Activated naive CD8-positive, alpha-beta T cell treated with anti-CD3 and anti-CD28 coated beads, Interleukin-2, amount 50 U/mL, for 16 hours (primary cell): ENCODE results near the gene RNF227.

ENCODE experiments used
- DNase-seq: peaks from one replicate; pipeline ENCODE4 v3.0.0-alpha.2; 2020; ENCODE audit warnings: low read depth, low spot score

RNF227 gene

DNA sequence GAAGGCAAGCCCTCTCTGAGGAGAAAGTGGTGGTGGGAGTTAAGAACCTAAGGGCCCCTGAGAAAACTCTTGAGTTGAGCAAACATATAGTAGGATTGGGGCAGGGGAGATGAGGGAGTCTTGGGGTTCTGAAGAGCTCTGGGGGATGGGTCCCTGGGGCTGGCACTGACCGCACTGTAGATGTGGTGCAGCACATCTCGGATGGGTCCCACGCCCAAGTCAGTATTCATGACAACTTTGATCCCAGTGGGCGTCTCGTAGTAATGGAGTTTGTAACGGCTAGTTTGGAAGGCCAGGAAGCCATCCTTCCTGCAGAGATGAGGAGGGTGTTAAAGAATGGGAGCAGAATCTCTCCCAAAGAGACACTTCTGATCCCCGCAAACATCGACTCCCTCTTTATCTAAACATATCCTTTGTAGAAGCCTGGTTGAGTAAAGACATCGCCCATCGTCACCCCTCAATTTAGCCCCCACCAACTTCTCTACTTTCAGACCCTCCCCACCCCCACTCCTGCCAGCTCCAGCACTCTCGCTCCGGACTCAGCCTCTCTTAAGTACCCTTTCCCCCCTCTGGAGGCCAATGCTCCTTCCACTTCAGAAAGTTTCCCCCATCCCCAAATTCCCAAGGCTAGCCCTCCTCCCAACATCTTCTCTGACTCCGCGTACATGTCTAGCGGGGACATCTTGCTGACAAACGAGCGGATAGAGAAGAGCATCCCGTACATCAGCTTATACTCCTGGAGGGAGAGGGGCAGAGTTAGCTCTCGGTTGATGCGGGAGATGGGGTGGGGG lies 14.9 kb upstream of the RNF227 start:
- no peak for DNase-seq

DNA sequence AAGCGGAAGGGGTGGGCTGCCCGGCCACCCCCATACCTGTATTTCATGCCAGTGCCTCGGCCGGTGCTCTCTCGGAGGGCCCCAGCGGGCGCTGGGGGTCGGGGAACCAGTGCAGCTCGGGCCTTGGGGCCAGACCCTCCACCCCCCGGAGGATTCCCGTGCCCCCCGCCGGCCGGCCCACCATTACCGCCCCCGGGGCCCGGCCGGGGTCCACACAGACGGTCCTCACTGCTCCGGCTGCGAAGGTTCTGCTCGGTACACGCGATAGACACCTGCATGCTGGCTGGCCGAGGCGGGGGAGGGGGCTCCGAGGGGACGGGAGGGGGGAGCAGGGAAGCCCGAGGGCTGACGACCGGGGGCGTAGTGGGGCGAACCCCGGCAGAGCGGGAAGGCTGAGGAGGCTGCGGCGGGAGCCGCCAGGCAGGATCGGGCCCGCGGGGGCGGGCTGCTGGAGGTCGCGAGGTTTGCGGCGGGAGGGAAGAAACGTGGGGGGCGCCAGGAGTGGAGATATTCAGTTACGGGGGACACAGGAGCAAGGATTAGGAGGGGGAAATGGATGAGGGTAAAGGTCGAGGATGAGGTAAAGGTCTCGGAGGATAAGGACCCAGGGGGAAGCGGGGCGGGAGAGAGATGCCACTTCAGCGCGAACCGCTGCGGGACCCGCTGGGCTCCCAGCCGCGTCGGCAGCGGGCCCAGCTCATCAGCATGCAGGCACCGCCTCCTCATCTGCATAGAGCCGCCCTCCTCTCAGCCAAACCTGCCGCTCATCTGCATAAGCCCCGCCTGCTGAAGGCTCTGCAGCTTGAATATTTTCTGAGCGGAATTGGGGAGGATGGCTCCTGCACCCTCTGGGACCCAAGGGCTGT lies 13.3 kb upstream of the RNF227 start, which contains the start of gene KCNAB3:
Gene KCNAB3 (minus strand): TSS at position 699 of the 866 bp plus-strand sequence. CDS start 421 bp downstream, at position 278.
- no peak for DNase-seq

GRCh38 chr17:7927596-7927995 lies 11.5 kb upstream of the RNF227 start:
- DNase-seq: no peak

DNA sequence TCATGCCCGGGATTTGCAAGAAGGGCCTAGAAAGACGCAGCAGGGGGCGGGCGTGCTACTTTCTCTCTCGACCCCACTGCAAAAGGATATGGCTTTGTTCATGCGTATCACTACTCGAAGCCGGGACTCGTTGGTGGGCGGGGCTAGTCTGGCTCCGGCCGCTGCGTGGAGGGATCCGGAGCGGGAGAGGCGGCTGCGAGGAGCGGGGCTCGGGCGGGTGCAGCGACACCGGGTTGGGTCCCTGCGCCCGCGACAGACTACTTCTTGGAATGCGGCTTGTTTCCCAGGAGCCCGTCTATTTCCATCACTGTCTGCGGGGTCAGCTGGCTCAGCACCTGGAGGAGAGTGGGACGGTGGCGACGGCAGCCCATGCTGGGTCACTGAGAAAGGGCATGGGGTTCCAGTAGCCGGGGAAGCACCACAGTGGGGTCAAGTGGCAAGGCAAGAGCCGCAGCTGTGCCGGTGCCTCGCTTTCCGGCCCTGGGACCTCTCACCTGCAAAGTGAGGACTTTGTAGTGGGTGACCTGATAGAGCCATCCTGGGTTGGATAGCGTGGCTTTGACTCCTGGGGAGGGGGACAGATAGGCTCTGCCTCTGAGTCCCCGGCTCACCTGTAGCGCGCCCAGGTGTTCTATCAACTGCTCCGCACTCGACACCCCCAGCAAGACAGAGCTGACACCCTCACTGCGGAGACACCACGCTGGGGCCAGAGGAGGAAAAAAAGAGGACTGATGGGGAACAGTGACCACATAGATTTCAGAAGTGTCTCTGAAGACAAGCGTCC lies 6.9 kb upstream of the RNF227 start:
- peak; percentile 77 for DNase-seq

DNA sequence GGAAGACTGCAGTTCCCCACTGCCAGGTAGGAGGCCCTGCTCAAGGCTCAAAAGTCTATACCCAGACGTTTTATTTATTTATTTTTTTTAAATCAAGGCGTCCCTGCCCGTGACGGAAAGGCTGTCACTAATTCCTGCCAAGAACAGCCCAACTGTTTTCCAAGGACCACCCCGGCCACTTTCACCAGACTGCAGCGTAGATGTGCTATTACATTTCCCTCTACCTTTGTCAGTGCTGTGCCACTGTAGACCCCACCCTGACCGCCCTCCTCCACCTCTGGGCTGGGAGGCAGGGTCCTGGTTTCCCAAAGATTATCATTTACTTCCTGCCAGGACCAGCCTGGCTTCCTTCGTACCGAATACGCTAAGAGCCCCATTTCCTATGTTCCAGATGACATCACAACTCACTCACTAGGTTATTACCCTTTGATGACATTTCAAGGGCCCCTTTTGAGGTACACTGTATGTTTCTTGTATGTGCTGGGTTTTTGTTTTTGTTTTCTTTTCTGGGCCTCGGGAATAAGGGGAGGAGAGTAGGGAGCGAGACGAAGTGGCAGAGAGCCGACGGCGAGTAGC lies 6.3 kb upstream of the RNF227 start:
- DNase-seq: no peak

DNA sequence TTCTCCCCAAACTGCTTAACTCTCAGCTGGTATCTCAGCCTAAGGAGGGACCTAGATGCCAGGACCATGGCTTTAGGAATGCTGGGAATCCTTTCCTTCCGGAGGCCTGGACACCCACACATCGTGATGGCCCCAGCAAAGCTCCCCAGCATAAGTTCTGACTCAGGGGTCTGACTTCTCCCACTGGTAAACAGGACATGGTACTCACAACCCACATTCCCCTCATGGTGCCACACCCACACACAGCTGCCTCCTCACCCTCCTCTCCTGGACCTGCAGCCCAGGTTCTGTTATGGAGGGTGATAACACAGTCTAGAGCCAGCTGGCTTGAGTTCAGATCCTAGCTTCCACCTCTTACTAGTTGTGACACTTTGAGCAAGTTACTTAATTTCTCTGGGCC lies 719 bp upstream of the RNF227 start:
- DNase-seq: no peak

DNA sequence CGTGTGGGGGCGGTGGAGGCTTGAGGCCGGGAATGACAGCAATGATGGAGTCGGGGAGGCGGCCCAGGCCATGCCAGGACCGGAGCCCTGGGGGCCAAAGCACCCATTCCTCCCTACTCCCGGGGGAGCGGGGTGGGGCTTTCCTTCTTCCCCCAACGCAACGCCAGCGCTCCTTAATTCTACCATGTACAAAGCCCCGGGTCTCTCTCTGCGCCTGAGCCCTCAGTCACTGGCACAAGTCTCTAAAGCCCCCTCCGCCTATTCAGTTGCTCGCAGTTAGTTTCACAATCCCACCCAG lies 245 bp upstream of the RNF227 start:
- DNase-seq: no peak

DNA sequence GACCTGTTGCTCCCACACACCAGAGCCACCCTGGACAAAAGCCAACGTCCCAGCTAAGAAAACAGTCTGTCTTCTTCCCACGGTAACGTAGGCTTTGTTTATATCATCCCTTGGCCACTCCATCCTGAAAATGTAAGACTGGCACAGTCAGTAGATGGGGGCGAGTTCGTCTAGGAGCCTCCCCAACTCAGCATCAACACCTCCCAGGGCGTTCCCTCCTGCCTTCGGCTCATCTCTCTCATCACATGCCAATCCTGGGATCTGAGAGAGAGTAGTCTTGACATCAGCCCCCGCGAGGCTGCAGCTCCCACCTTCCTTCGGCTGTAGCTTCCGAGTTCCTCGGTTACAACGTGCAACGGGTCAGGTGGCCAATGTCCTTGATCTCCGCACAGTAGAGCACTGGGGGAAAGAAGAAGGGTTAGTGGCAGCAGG lies 894 bp downstream of the RNF227 start:
- no peak for DNase-seq

DNA sequence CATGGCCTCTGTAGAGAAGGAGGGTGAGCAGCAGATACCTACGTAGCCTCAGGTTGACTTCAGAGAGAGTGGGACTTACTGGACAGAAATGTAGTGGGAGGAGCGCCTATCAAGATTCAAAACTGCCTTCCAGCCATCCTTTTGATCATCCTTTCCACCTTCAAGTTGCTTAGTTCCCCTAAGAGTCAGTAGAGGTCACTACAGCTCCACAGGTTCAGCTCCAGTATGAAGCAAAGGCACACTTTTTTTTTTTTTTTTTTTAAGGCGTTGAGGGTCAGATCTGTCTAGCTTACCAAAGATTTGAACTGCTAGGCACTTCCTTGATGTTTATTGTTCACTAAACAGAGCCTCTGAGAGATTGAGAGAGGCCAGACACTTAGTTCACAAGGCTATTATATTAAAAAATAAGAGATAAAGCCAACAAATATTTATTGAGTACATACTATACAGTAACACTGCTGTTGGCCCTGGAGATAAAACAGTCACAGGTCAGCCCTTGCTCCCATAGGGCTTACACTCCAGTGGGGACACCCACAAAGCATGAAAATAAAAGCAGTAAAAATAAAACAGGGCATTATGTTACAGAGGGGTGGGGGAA lies 3.1 kb downstream of the RNF227 start:
- no peak for DNase-seq

GRCh38 chr17:7911116-7911515 lies 5.0 kb downstream of the RNF227 start:
- no peak for DNase-seq

- no peak for DNase-seq
Measured at GRCh38 chr17:7910711-7911110, 5.4 kb downstream of the RNF227 start.

DNA sequence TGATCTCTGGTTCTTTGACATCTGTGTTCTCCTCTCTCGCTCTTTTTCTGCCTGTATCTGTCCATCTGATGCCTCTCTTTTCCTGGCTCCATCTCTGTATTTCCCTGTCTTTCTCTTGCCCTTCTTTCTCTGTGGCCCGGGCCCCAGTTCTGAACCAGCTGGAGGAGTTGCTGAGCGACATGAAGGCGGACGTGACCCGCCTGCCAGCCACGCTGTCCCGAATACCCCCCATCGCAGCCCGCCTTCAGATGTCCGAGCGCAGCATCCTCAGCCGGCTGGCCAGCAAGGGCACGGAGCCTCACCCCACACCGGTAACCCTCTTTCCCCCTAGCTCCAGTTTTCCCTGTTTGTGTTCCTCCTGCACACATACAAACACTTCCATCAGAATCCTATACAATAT lies 5.8 kb downstream of the RNF227 start:
- DNase-seq: no peak

DNA sequence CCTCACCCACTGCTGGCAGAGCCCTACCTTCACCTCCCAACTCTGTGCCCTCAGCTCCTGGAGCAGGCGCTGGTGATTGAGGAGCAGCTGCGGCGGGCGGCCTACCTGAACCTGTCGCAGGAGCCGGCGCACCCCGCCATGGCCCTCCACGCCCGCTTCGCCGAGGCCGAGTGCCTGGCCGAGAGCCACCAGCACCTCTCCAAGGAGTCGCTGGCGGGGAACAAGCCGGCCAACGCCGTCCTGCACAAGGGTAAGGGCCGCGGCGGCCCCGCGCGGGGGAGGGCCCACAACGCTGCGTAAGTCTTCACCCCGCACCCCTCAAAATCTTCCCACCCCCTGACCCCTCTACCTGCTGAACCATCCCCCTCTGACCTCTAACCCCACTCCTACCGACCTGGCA lies 7.0 kb downstream of the RNF227 start:
- DNase-seq: no peak

- DNase-seq: no peak
Measured at GRCh38 chr17:7903154-7904103, 12.7 kb downstream of the RNF227 start.

DNA sequence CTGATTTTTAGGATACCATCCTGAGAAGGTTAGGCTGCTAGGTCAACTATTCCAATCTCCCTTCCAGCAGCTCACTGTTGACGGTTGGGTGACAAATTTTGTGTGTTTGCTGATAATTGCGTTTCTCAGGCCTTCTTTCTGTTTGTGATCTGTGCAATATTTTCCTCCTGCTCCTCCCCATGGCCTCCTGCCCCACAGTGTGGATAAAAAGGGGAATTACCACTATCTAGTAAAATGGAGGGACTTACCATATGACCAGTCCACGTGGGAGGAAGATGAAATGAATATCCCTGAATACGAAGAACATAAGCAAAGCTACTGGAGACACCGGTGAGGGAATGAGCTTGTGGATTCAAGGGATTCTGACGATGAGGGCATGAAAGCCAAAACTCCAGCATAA lies 18.3 kb downstream of the RNF227 start:
- no peak for DNase-seq

GRCh38 chr17:7897090-7897489 lies 19.0 kb downstream of the RNF227 start:
- no peak for DNase-seq

- no peak for DNase-seq
Measured at GRCh38 chr17:7894866-7895265, 21.2 kb downstream of the RNF227 start.

DNA sequence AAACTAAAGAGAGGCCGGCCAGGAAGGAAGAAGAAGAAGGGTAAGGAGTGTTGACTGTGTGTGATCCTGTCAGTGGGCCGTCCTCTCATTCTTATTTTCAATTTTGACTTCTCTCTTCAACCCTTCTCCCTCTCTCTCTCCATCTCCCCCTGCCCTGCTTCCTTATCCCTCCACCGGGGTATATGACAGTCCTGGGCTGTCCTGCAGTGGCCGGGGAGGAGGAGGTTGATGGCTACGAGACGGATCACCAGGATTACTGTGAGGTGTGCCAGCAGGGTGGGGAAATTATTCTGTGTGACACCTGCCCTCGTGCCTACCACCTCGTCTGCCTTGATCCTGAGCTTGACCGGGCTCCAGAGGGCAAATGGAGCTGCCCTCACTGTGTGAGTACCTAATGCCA lies 21.9 kb downstream of the RNF227 start:
- DNase-seq: no peak

DNA sequence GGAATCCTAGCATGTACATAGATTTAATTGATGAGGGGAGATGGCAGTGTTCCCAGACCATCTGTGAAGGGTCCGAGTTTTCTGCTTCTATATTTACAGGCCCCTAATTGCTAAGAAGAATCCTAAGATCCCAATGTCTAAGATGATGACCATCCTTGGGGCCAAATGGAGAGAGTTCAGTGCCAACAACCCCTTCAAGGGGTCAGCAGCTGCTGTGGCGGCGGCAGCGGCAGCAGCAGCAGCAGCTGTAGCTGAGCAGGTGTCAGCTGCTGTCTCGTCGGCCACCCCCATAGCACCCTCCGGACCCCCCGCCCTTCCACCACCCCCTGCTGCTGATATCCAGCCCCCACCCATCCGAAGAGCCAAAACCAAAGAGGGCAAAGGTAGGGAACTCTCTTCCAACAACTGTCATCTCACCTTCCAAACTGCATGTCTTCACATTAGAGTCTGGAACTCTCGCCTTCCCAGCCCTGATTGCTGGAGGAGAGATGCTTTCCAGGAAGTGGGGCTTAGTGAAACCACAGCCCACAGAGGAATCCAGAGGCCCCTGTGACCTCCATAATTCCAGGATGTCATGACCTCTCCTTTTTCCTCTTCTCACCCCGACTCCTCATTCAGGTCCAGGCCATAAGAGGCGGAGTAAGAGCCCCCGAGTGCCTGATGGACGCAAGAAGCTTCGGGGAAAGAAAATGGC lies 22.8 kb downstream of the RNF227 start:
- DNase-seq: no peak
